PC-9 (cell line): Measurements from ENCODE around the gene APC.

Source experiments
- EZH2 ChIP-seq: fragments of 200-600 bp; sonication (generic); IDR thresholded peaks from 2 replicates; pipeline ENCODE4 v1.8.0; 2017; ENCODE audit warnings: antibody characterized with exemption, low read depth
- TF ChIP-seq, protein P1 (sequence below): fragments of 200-600 bp; sonication (generic); conservative IDR thresholded peaks from 2 replicates; pipeline ENCODE4 v1.6.1; 2017; ENCODE audit warnings: mixed run types, antibody characterized with exemption, mild to moderate bottlenecking, moderate library complexity

DNA sequence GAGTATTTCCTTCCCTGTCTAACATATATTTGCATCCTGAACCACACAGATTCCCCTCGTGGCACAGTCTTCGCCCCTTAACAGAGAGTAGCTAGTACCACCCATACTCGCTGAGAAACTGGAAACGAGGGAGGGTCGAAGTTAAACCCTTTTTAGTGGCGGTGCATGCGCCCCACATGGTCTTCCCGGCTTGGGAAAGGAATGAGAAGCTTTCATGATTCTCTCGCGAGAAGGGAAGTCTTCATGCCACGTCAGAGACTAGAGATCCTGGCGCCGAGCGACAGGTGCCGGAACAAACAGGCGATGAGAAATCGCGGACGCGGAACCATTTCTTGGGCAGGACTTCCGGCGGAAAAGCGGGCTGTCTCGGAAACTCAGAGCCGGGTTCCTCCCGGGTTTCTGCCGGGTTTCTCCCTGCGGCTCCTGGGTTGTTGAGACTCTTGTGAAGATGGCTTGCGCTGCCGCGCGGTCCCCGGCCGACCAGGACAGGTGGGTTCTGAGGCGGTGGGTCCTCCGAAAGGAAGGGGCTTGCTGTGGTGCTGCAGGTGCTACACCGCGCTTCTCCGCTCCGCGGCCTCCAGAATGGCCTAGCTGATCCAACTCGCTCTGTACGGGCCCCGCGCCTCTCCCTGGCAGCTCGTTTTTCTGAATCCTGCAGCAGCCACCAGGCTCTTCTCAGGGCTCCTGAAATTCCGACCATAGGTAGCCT is 123.4 kb downstream of the APC start, which contains the start of gene SRP19:
- TF ChIP-seq, protein P1, sequence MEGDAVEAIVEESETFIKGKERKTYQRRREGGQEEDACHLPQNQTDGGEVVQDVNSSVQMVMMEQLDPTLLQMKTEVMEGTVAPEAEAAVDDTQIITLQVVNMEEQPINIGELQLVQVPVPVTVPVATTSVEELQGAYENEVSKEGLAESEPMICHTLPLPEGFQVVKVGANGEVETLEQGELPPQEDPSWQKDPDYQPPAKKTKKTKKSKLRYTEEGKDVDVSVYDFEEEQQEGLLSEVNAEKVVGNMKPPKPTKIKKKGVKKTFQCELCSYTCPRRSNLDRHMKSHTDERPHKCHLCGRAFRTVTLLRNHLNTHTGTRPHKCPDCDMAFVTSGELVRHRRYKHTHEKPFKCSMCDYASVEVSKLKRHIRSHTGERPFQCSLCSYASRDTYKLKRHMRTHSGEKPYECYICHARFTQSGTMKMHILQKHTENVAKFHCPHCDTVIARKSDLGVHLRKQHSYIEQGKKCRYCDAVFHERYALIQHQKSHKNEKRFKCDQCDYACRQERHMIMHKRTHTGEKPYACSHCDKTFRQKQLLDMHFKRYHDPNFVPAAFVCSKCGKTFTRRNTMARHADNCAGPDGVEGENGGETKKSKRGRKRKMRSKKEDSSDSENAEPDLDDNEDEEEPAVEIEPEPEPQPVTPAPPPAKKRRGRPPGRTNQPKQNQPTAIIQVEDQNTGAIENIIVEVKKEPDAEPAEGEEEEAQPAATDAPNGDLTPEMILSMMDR = no peak
- TF ChIP-seq EZH2 = no peak
